Retinal pigment epithelial cell (primary cell): ENCODE measurements around the gene CNPPD1.

Source experiments
- DNase-seq: peaks from one replicate; pipeline ENCODE4 v3.0.0-alpha.2; 2010; ENCODE audit warnings: low read depth
- H3K4me3 ChIP-seq: 2 replicates; pipeline ENCODE4 v1.5.1; 2011; ENCODE audit warnings: mild to moderate bottlenecking, low read length, control low read depth, moderate library complexity
- CTCF ChIP-seq: conservative IDR thresholded peaks from 2 replicates; pipeline ENCODE4 v1.5.1; 2011; ENCODE audit warnings: low read depth, low read length, control low read depth, inconsistent platforms

CNPPD1 gene

DNA sequence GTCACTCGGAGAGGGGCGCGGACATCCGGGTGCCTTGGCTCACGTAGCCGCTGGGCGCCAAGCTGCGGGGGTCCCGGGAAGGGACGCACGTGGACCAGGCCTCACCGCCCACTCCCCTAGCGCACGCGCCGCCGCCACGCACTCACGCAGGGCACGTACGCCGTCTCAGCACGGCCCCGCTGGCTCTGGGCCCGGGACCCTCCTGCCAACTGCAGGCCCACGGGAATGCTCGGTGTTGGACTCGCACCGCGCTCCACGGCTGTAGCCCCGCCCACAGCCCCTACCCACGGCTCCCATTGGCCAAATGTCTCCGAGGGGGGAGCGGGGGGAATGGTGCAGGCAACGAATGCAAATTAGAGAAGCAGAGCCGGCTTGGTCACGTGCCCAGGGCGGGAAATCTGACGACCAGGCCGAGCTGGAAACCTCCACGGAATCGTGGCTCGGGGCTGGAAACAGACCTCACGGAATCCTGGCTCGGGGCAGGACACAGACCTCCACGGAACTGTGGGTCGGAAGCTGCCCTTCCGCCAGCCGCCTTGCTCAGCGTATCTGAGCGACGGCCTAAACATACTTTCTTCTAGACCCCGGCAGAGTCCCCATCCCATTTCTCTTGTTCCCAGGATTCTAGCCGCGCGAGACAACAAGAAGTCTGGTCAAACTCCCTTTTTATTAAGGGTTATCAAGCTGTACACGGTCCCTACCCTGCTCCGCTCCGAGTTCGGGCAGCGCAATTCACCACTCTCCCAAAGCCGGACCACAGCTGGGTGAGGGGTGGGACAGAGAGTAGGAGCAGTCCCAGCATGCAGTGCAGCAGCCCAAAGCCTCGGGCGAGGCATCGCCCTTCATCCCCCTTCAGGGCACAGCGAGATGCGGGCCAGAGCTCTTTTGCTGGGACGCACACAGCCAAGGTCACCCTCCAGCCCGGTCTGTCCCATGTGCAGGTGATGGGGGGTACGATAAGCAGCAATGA is 42.3 kb upstream of the CNPPD1 start, which contains the start of gene ABCB6:
Gene ABCB6 (minus strand): TSS at position 227 of the 970 bp plus-strand sequence. CDS start 285 bp downstream, outside the sequence.
- H3K4me3 ChIP-seq: peak within 1 kb of the TSS; percentile 39
- peak; percentile 68 for DNase-seq
- no peak for TF ChIP-seq CTCF

DNA sequence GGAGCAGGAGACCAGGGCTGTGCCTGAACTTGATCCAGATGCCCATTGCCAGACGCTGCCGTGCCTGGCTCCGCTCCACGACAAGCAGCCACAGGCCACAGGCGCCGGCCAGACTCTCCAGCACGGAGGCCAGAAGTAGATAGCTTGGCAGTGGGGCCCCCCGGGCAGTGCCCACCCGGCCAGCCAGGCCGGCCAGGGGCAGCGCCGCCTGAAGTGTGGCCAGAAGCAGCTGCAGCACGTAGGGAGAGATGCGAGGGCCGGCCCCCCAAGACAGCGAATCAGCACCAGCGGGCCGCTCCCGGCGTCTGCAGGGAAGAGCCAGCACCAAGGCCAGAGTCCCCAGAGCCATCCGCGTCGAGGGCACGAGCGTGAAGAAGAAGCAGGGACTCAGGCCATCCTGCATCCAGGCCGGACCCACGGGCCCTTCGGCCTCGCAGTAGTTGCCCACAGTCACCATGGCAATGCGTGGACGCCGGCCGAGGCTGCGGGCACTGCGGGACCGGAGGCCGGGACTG is 41.5 kb upstream of the CNPPD1 start:
- no peak for TF ChIP-seq CTCF
- H3K4me3 ChIP-seq: peak overlapping the region; percentile 39
- peak; percentile 28 for DNase-seq

DNA sequence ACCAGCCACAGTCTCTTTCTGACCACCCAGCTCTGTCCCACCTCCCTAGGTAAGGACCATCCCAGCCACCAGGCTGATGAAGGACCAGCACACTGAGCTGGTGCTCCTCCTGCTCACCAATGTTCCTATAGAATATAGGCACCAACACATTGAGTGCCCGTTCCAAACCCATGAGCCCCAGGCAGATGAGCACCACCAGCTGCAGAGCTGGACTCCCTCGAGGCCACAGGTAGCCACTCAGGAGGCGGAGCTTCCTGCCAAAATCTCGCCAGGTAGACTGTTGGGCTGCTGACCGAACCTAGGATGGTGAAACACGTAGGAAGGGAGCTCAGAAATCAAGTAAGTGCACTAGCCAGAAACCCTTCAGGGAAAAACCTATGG is 39.8 kb upstream of the CNPPD1 start:
- TF ChIP-seq CTCF: no peak
- H3K4me3 ChIP-seq: no peak overlapping the region
- no peak for DNase-seq

DNA sequence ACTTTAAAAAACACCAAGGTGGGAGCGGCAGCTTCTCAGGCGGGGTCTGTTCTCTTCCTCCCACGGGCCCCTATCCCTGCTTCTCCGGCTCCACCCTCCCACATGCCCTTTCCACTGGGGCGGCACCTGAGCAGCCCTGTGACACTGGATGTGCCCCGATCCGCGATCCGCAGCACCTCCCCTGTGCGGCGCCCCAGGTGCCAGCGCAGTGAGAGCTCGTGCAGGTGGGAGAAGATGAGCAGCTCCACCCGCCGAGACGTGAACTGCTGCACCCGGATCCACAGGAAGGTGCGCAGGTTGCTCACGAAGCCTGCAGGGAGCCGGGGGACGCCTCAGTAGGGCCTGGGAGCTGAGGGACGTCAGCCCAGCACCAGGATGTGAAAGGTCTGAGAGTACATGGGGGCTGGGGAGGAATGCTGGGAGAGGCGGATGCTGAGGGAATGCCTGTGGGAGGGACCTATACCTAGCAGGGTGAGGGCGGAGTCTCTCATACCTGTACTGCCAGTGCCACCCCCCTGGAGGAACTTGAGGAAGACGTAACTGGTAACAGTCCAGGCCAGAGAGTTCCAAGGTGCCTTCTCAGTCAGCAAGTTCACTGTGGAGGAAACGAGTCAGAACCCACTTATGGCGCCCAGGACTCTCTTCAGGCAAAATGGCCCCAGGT is 39.3 kb upstream of the CNPPD1 start:
- TF ChIP-seq CTCF: no peak
- no peak for DNase-seq
- H3K4me3 ChIP-seq: no peak overlapping the region

DNA sequence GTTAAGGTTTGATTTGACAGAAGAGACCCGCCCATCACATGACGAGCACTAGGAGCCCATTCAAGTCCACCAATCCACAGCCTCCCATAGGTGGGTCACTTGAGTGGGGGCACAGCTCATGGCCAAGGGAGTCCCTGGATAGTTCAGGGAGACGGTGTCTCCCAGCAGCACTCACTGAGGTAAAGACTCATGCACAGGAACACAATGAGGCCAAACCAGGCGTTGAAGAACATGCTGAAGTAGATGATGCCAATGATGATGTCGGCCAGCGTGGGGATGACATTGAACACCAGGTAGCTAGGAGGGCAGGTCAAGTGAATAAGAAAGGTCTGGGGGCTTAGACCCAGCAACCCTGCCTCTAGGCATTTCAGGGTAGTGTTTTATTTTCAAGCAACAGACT is 38.1 kb upstream of the CNPPD1 start:
- no peak overlapping the region for H3K4me3 ChIP-seq
- DNase-seq: no peak
- TF ChIP-seq CTCF: no peak

DNA sequence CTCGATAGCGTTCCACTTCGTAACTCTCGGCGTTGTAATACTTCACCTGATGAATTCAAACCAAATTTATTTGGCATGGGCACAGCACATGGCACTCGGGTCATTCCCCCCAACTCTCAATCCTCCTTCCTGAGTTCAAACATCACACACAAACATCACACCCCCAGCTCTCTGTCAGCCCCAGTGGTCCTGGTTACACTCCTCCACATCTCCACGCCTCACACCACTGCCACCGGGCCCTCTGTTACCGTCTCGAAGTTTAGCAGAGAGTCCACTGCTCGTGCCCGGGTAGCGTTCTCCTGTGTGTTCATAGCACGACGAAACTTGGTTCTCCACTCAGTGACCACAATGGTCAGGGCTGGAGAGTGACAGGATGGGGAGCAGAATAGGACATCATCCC is 37.4 kb upstream of the CNPPD1 start:
- DNase-seq: no peak
- no peak for TF ChIP-seq CTCF
- no peak overlapping the region for H3K4me3 ChIP-seq
